MCF 10A (cell line): ENCODE results near the gene DDX31. TPM values are rescaled to one million over a fixed set of nuclear protein-coding genes. Genes with fewer than 3 reads are reported as not detected.

ENCODE experiments used
- BruUV-seq: library from RNA; stranded (reverse); fragments of 400-500 nt; replicated peaks from 2 replicates; lab custom pipeline; 2021; lab: Mats Ljungman, UMichigan
- CTCF ChIA-PET: fragments of 300-600 bp; sonication (Branson Sonifier 250); formaldehyde crosslinking; extraction: SDS; loops from one replicate; lab custom pipeline; 2021; ENCODE audit warnings: antibody characterized with exemption, inconsistent platforms; lab: Yijun Ruan, JAX
- POLR2A ChIA-PET: fragments of 300-600, 350-650 bp; sonication (Branson Sonifier 250); formaldehyde crosslinking; extraction: SDS; loops from one replicate; lab custom pipeline; 2020; ENCODE audit warnings: antibody characterized with exemption, inconsistent platforms; lab: Yijun Ruan, JAX
- DNase-seq: peaks from one replicate; pipeline ENCODE4 v3.0.0-alpha.2; 2018; ENCODE audit not compliant: unreplicated experiment
- H3K27ac Mint-ChIP-seq: one replicate; pipeline ENCODE4 v1.8.0; 2022; ENCODE audit warnings: mild to moderate bottlenecking, low read depth, mixed read lengths; ENCODE audit not compliant: unreplicated experiment
- H3K27me3 Mint-ChIP-seq: one replicate; pipeline ENCODE4 v1.8.0; 2022; ENCODE audit warnings: mixed read lengths; ENCODE audit not compliant: insufficient read depth, unreplicated experiment
- H3K36me3 Mint-ChIP-seq: one replicate; pipeline ENCODE4 v1.8.0; 2022; ENCODE audit warnings: mild to moderate bottlenecking, moderate library complexity, mixed read lengths; ENCODE audit not compliant: insufficient read depth, unreplicated experiment
- H3K4me1 Mint-ChIP-seq: one replicate; pipeline ENCODE4 v1.8.0; 2022; ENCODE audit warnings: mixed read lengths; ENCODE audit not compliant: insufficient read depth, unreplicated experiment
- H3K4me3 Mint-ChIP-seq: one replicate; pipeline ENCODE4 v1.8.0; 2022; ENCODE audit warnings: mild to moderate bottlenecking, moderate library complexity, mixed read lengths; ENCODE audit not compliant: unreplicated experiment
- H3K9me3 Mint-ChIP-seq: one replicate; pipeline ENCODE4 v1.8.0; 2022; ENCODE audit warnings: mixed read lengths; ENCODE audit not compliant: unreplicated experiment
- CTCF ChIP-seq: fragments of 200-600 bp; IDR thresholded peaks from one replicate; pipeline ENCODE4 v1.8.0; 2022; ENCODE audit warnings: antibody characterized with exemption, mild to moderate bottlenecking; ENCODE audit not compliant: unreplicated experiment
- intact Hi-C: fragments of 100-400 bp; cut with micrococcal nuclease; formaldehyde crosslinking; loops from 2 replicates; pipeline ENCODE4 v1.14.1; 2022
- total RNA-seq: library from RNA; stranded (reverse); gene quantifications from 2 replicates; pipeline ENCODE4 v1.2.3, GENCODE V29; 2022

DDX31 gene
- total RNA-seq, 1 experiment from 2014 or later = 28.8 TPM

- Mint-ChIP-seq H3K4me3 (no peak overlapping the region), H3K9me3 (no peaks in the 10 kb centered on the region), H3K4me1 (peaks cover 6% of the 10 kb centered on the region), H3K27me3 (no peaks in the 10 kb centered on the region), H3K27ac (no peak overlapping the region), H3K36me3 (peaks cover 67% of the 10 kb centered on the region)
- BruUV-seq = no TSS peak
- intact Hi-C loops = no loop called here
- peak; percentile 26 for DNase-seq
- ChIA-PET POLR2A (no interaction called here), CTCF (no interaction called here)
- no peak for TF ChIP-seq CTCF
Measured at GRCh38 chr9:132622159-132622558, 47.6 kb downstream of the DDX31 start.

GRCh38 chr9:132616725-132617124 is 53.1 kb downstream of the DDX31 start:
- POLR2A ChIA-PET = no interaction called here
- Mint-ChIP-seq H3K4me3 (no peak overlapping the region), H3K27ac (no peak overlapping the region), H3K27me3 (no peaks in the 10 kb centered on the region), H3K9me3 (no peaks in the 10 kb centered on the region), H3K36me3 (peaks cover 50% of the 10 kb centered on the region), H3K4me1 (no peaks in the 10 kb centered on the region)
- no peak for TF ChIP-seq CTCF
- intact Hi-C loops = no loop called here
- CTCF ChIA-PET = no interaction called here
- no TSS peak for BruUV-seq
- no peak for DNase-seq

GRCh38 chr9:132615774-132616173 is 54.0 kb downstream of the DDX31 start:
- POLR2A ChIA-PET = no interaction called here
- intact Hi-C loops = no loop called here
- no peak for TF ChIP-seq CTCF
- no peak overlapping the region for H3K4me3 Mint-ChIP-seq
- H3K27ac Mint-ChIP-seq = no peak overlapping the region
- peaks cover 57% of the 10 kb centered on the region for H3K36me3 Mint-ChIP-seq
- BruUV-seq = no TSS peak
- no peaks in the 10 kb centered on the region for H3K27me3 Mint-ChIP-seq
- H3K4me1 Mint-ChIP-seq = no peaks in the 10 kb centered on the region
- no peaks in the 10 kb centered on the region for H3K9me3 Mint-ChIP-seq
- no peak for DNase-seq
- CTCF ChIA-PET = no interaction called here

- no peak for DNase-seq
- Mint-ChIP-seq H3K36me3 (peaks cover 57% of the 10 kb centered on the region), H3K27ac (no peak overlapping the region), H3K27me3 (no peaks in the 10 kb centered on the region), H3K4me1 (no peaks in the 10 kb centered on the region), H3K9me3 (no peaks in the 10 kb centered on the region), H3K4me3 (no peak overlapping the region)
- POLR2A ChIA-PET = no interaction called here
- CTCF ChIA-PET = no interaction called here
- no peak for TF ChIP-seq CTCF
- no TSS peak for BruUV-seq
- intact Hi-C loops = no loop called here
Measured at GRCh38 chr9:132614324-132614723, 55.5 kb downstream of the DDX31 start.
